ENCODE data around the gene CYP2W1.
"Not testable (repeated sequence)": the region's sequence is repeated elsewhere in the genome, so short reads cannot be mapped to it uniquely, and the experiment has no call there.

CYP2W1 gene

GRCh38 chr7:957418-958220, 25.4 kb upstream of the CYP2W1 start:
- H3K27me3 ChIP-seq (ENCODE audit: insufficient read depth, low read length) = peaks cover 16% of the 10 kb centered on the region
- H3K36me3 ChIP-seq (ENCODE audit: insufficient read depth, low read length) = no peaks in the 10 kb centered on the region
- no peak overlapping the region for H3K4me3 ChIP-seq (ENCODE audit: low read length)
- H2AFZ ChIP-seq (ENCODE audit: low read depth, low read length) = no peak overlapping the region
- H3K4me1 ChIP-seq (ENCODE audit: insufficient read depth, low read length) = peaks cover 8% of the 10 kb centered on the region
- no peaks in the 10 kb centered on the region for H3K9me3 ChIP-seq (ENCODE audit: low read length)

- Histone ChIP-seq H3K27me3 (ENCODE audit: insufficient read depth, low read length) (peaks cover 7% of the 10 kb centered on the region), H3K9me3 (ENCODE audit: low read length) (no peaks in the 10 kb centered on the region), H3K36me3 (ENCODE audit: insufficient read depth, low read length) (no peaks in the 10 kb centered on the region), H3K4me3 (ENCODE audit: low read length) (no peak overlapping the region), H3K4me1 (ENCODE audit: insufficient read depth, low read length) (peaks cover 3% of the 10 kb centered on the region), H2AFZ (ENCODE audit: low read depth, low read length) (no peak overlapping the region)
Observed at GRCh38 chr7:958221-959200, 24.5 kb upstream of the CYP2W1 start.

- Histone ChIP-seq H3K9me3 (ENCODE audit: low read length) (no peaks in the 10 kb centered on the region), H3K4me1 (ENCODE audit: insufficient read depth, low read length) (no peaks in the 10 kb centered on the region), H2AFZ (ENCODE audit: low read depth, low read length) (no peak overlapping the region), H3K27me3 (ENCODE audit: insufficient read depth, low read length) (peaks cover 5% of the 10 kb centered on the region), H3K36me3 (ENCODE audit: insufficient read depth, low read length) (no peaks in the 10 kb centered on the region), H3K4me3 (ENCODE audit: low read length) (no peak overlapping the region)
Observed at GRCh38 chr7:959271-959670, 23.7 kb upstream of the CYP2W1 start.

- not testable (repeated sequence) for H3K4me1 ChIP-seq (ENCODE audit: insufficient read depth, low read length); H2AFZ ChIP-seq (ENCODE audit: low read depth, low read length); H3K27me3 ChIP-seq (ENCODE audit: insufficient read depth, low read length); H3K4me3 ChIP-seq (ENCODE audit: low read length); H3K36me3 ChIP-seq (ENCODE audit: insufficient read depth, low read length); H3K9me3 ChIP-seq (ENCODE audit: low read length)
Observed at GRCh38 chr7:959740-960139, 23.2 kb upstream of the CYP2W1 start.

GRCh38 chr7:960269-960871, 22.6 kb upstream of the CYP2W1 start:
- peaks cover 9% of the 10 kb centered on the region for H3K4me1 ChIP-seq (ENCODE audit: insufficient read depth, low read length)
- H3K9me3 ChIP-seq (ENCODE audit: low read length) = no peaks in the 10 kb centered on the region
- no peak overlapping the region for H3K4me3 ChIP-seq (ENCODE audit: low read length)

GRCh38 chr7:960972-961371, 22.0 kb upstream of the CYP2W1 start:
- not testable (repeated sequence) for H3K4me3 ChIP-seq (ENCODE audit: low read length); H3K36me3 ChIP-seq (ENCODE audit: insufficient read depth, low read length); H3K9me3 ChIP-seq (ENCODE audit: low read length); H2AFZ ChIP-seq (ENCODE audit: low read depth, low read length); H3K27me3 ChIP-seq (ENCODE audit: insufficient read depth, low read length)
- peaks cover 10% of the 10 kb centered on the region for H3K4me1 ChIP-seq (ENCODE audit: insufficient read depth, low read length)

More at GRCh38 chr7:960269-960871, 22.6 kb upstream of the CYP2W1 start:
- Histone ChIP-seq H2AFZ (ENCODE audit: low read depth, low read length) (no peak overlapping the region), H3K36me3 (ENCODE audit: insufficient read depth, low read length) (no peaks in the 10 kb centered on the region), H3K27me3 (ENCODE audit: insufficient read depth, low read length) (peaks cover 3% of the 10 kb centered on the region)

- H3K36me3 ChIP-seq (ENCODE audit: insufficient read depth, low read length) = peaks cover 2% of the 10 kb centered on the region
- no peaks in the 10 kb centered on the region for H3K27me3 ChIP-seq (ENCODE audit: insufficient read depth, low read length)
- H3K9me3 ChIP-seq (ENCODE audit: low read length) = no peaks in the 10 kb centered on the region
- H2AFZ ChIP-seq (ENCODE audit: low read depth, low read length) = no peak overlapping the region
- peaks cover 10% of the 10 kb centered on the region for H3K4me1 ChIP-seq (ENCODE audit: insufficient read depth, low read length)
- H3K4me3 ChIP-seq (ENCODE audit: low read length) = no peak overlapping the region
Observed at GRCh38 chr7:961546-962400, 21.2 kb upstream of the CYP2W1 start.

GRCh38 chr7:962401-963081, 20.4 kb upstream of the CYP2W1 start:
- no peaks in the 10 kb centered on the region for H3K27me3 ChIP-seq (ENCODE audit: insufficient read depth, low read length)
- no peak overlapping the region for H2AFZ ChIP-seq (ENCODE audit: low read depth, low read length)
- H3K4me3 ChIP-seq (ENCODE audit: low read length) = no peak overlapping the region
- no peaks in the 10 kb centered on the region for H3K9me3 ChIP-seq (ENCODE audit: low read length)
- peaks cover 9% of the 10 kb centered on the region for H3K36me3 ChIP-seq (ENCODE audit: insufficient read depth, low read length)
- H3K4me1 ChIP-seq (ENCODE audit: insufficient read depth, low read length) = peaks cover 10% of the 10 kb centered on the region

- Histone ChIP-seq H2AFZ (ENCODE audit: low read depth, low read length) (no peak overlapping the region), H3K27me3 (ENCODE audit: insufficient read depth, low read length) (no peaks in the 10 kb centered on the region), H3K36me3 (ENCODE audit: insufficient read depth, low read length) (peaks cover 18% of the 10 kb centered on the region), H3K4me1 (ENCODE audit: insufficient read depth, low read length) (peaks cover 10% of the 10 kb centered on the region), H3K9me3 (ENCODE audit: low read length) (no peaks in the 10 kb centered on the region), H3K4me3 (ENCODE audit: low read length) (no peak overlapping the region)
Observed at GRCh38 chr7:963236-964078, 19.5 kb upstream of the CYP2W1 start.

GRCh38 chr7:964401-965231, 18.4 kb upstream of the CYP2W1 start:
- H3K36me3 ChIP-seq (ENCODE audit: insufficient read depth, low read length) = peaks cover 29% of the 10 kb centered on the region
- no peaks in the 10 kb centered on the region for H3K27me3 ChIP-seq (ENCODE audit: insufficient read depth, low read length)
- H3K4me3 ChIP-seq (ENCODE audit: low read length) = no peak overlapping the region
- H3K4me1 ChIP-seq (ENCODE audit: insufficient read depth, low read length) = peaks cover 10% of the 10 kb centered on the region
- H3K9me3 ChIP-seq (ENCODE audit: low read length) = no peaks in the 10 kb centered on the region
- no peak overlapping the region for H2AFZ ChIP-seq (ENCODE audit: low read depth, low read length)

All from neuron (in vitro differentiated cells).